RWPE2 (cell line): ENCODE data around the gene PLEKHD1.

Source experiments
- ATAC-seq: fragments of 200-7000 bp; cut with Tn5 transposase; 3 replicates; pipeline ENCODE4 v1.9.1; 2021; ENCODE audit warnings: low read depth
- DNase-seq: peaks from one replicate; pipeline ENCODE4 v3.0.0-alpha.2; 2020; ENCODE audit warnings: low spot score
- H3K27ac ChIP-seq: fragments of 450-650 bp; 2 replicates; pipeline ENCODE4 v1.5.1; 2017; ENCODE audit warnings: mild to moderate bottlenecking; ENCODE audit not compliant: poor library complexity, severe bottlenecking
- H3K27me3 ChIP-seq: fragments of 250-450 bp; sonication (Bioruptor Pico); 2 replicates; pipeline ENCODE4 v1.5.1; 2021; ENCODE audit warnings: mild to moderate bottlenecking, moderate library complexity; ENCODE audit not compliant: insufficient read depth, poor library complexity, severe bottlenecking
- H3K36me3 ChIP-seq: fragments of 250-450 bp; sonication (Bioruptor Pico); 2 replicates; pipeline ENCODE4 v1.5.1; 2020; ENCODE audit warnings: low read depth, mild to moderate bottlenecking, moderate library complexity
- H3K4me1 ChIP-seq: fragments of 250-450 bp; sonication (Bioruptor Pico); 2 replicates; pipeline ENCODE4 v1.5.1; 2021; ENCODE audit warnings: mild to moderate bottlenecking, moderate library complexity; ENCODE audit not compliant: insufficient read depth, poor library complexity, severe bottlenecking
- H3K4me3 ChIP-seq: fragments of 250-450 bp; sonication (Bioruptor Pico); 2 replicates; pipeline ENCODE4 v1.5.1; 2021; ENCODE audit warnings: mild to moderate bottlenecking, moderate library complexity; ENCODE audit not compliant: severe bottlenecking
- H3K9me3 ChIP-seq: fragments of 250-450 bp; sonication (Bioruptor Pico); 2 replicates; pipeline ENCODE4 v1.5.1; 2021; ENCODE audit warnings: mild to moderate bottlenecking, moderate library complexity; ENCODE audit not compliant: severe bottlenecking
- TF ChIP-seq, protein P1 (sequence below): fragments of 450-650 bp; IDR thresholded peaks from one replicate; pipeline ENCODE4 v1.5.1; 2017; ENCODE audit warnings: mild to moderate bottlenecking, moderate library complexity; ENCODE audit not compliant: poor library complexity, severe bottlenecking

Gene PLEKHD1

GRCh38 chr14:69464379-69464778 is 20.1 kb upstream of the PLEKHD1 start:
- TF ChIP-seq, protein P1, sequence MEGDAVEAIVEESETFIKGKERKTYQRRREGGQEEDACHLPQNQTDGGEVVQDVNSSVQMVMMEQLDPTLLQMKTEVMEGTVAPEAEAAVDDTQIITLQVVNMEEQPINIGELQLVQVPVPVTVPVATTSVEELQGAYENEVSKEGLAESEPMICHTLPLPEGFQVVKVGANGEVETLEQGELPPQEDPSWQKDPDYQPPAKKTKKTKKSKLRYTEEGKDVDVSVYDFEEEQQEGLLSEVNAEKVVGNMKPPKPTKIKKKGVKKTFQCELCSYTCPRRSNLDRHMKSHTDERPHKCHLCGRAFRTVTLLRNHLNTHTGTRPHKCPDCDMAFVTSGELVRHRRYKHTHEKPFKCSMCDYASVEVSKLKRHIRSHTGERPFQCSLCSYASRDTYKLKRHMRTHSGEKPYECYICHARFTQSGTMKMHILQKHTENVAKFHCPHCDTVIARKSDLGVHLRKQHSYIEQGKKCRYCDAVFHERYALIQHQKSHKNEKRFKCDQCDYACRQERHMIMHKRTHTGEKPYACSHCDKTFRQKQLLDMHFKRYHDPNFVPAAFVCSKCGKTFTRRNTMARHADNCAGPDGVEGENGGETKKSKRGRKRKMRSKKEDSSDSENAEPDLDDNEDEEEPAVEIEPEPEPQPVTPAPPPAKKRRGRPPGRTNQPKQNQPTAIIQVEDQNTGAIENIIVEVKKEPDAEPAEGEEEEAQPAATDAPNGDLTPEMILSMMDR: no peak
- no peaks in the 10 kb centered on the region for H3K9me3 ChIP-seq
- H3K27me3 ChIP-seq: no peaks in the 10 kb centered on the region
- peaks cover 14% of the 10 kb centered on the region for H3K36me3 ChIP-seq
- peak overlapping the region; percentile 68 for H3K27ac ChIP-seq
- peaks cover 2% of the 10 kb centered on the region for H3K4me1 ChIP-seq
- DNase-seq (no peak), ATAC-seq (no peak)
- H3K4me3 ChIP-seq: no peak overlapping the region

- TF ChIP-seq, protein P1: no peak
- Histone ChIP-seq H3K36me3 (peaks cover 10% of the 10 kb centered on the region), H3K27ac (peak overlapping the region; percentile 68), H3K9me3 (no peaks in the 10 kb centered on the region), H3K4me1 (peaks cover 2% of the 10 kb centered on the region), H3K4me3 (no peak overlapping the region), H3K27me3 (no peaks in the 10 kb centered on the region)
- DNase-seq: peak; percentile 73
- ATAC-seq: peak; percentile 89
Observed at GRCh38 chr14:69464829-69465228, 19.7 kb upstream of the PLEKHD1 start.

GRCh38 chr14:69468949-69469348 is 15.6 kb upstream of the PLEKHD1 start:
- Histone ChIP-seq H3K27me3 (no peaks in the 10 kb centered on the region), H3K9me3 (no peaks in the 10 kb centered on the region), H3K36me3 (no peaks in the 10 kb centered on the region), H3K4me3 (no peak overlapping the region), H3K27ac (no peak overlapping the region), H3K4me1 (peaks cover 2% of the 10 kb centered on the region)
- TF ChIP-seq, protein P1: no peak
- ATAC-seq: no peak
- no peak for DNase-seq

- no peak for ATAC-seq
- Histone ChIP-seq H3K4me3 (no peak overlapping the region), H3K9me3 (no peaks in the 10 kb centered on the region), H3K4me1 (no peaks in the 10 kb centered on the region), H3K27me3 (no peaks in the 10 kb centered on the region), H3K27ac (no peak overlapping the region), H3K36me3 (no peaks in the 10 kb centered on the region)
- DNase-seq: peak; percentile 23
- TF ChIP-seq, protein P1: no peak
Observed at GRCh38 chr14:69471436-69471835, 13.1 kb upstream of the PLEKHD1 start.

DNA sequence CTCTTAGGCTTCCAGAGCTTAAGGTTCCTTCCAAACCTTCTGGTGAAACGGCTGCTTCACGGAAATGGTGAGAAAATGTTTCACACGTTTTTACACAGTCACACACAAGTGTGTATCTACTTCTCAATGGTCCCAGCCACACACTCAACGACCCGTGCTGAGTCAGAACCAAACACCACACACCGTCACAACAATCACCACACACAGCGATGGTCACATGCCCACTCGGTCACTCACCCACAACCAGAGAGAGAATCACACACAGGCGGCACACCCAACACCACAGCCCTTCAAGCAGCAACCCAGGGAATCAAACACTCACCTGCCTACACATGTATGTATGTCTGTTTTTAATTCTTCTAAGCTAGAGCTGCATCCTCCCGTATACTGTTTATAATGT is 12.6 kb upstream of the PLEKHD1 start:
- Histone ChIP-seq H3K4me1 (no peaks in the 10 kb centered on the region), H3K36me3 (no peaks in the 10 kb centered on the region), H3K27ac (no peak overlapping the region), H3K9me3 (no peaks in the 10 kb centered on the region), H3K4me3 (no peak overlapping the region), H3K27me3 (no peaks in the 10 kb centered on the region)
- TF ChIP-seq, protein P1: no peak
- DNase-seq (peak; percentile 39), ATAC-seq (no peak)
